ENCODE results near the gene RNF113B. TPM values are rescaled to one million over a fixed set of nuclear protein-coding genes. Genes with fewer than 3 reads are reported as not detected.

Gene RNF113B
- total RNA-seq, 6 experiments from 2014 or later = not detected

GRCh38 chr13:98222816-98223215, 45.7 kb upstream of the RNF113B start:
- TF ChIP-seq, protein P1, sequence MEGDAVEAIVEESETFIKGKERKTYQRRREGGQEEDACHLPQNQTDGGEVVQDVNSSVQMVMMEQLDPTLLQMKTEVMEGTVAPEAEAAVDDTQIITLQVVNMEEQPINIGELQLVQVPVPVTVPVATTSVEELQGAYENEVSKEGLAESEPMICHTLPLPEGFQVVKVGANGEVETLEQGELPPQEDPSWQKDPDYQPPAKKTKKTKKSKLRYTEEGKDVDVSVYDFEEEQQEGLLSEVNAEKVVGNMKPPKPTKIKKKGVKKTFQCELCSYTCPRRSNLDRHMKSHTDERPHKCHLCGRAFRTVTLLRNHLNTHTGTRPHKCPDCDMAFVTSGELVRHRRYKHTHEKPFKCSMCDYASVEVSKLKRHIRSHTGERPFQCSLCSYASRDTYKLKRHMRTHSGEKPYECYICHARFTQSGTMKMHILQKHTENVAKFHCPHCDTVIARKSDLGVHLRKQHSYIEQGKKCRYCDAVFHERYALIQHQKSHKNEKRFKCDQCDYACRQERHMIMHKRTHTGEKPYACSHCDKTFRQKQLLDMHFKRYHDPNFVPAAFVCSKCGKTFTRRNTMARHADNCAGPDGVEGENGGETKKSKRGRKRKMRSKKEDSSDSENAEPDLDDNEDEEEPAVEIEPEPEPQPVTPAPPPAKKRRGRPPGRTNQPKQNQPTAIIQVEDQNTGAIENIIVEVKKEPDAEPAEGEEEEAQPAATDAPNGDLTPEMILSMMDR (IDR thresholded peaks at IDR 0.05) = no peak
- Mint-ChIP-seq H3K4me3 (no peak overlapping the region), H3K4me1 (ENCODE audit: low read depth) (peaks cover 41% of the 10 kb centered on the region), H3K36me3 (ENCODE audit: low read depth) (peaks cover 56% of the 10 kb centered on the region), H3K27ac (no peak overlapping the region), H3K27me3 (ENCODE audit: insufficient read depth) (peaks cover 3% of the 10 kb centered on the region; the same call in 1 of the 2 replicates), H3K9me3 (peaks cover 5% of the 10 kb centered on the region; the same call in 1 of the 2 replicates)
- DNase-seq = no peak

DNA sequence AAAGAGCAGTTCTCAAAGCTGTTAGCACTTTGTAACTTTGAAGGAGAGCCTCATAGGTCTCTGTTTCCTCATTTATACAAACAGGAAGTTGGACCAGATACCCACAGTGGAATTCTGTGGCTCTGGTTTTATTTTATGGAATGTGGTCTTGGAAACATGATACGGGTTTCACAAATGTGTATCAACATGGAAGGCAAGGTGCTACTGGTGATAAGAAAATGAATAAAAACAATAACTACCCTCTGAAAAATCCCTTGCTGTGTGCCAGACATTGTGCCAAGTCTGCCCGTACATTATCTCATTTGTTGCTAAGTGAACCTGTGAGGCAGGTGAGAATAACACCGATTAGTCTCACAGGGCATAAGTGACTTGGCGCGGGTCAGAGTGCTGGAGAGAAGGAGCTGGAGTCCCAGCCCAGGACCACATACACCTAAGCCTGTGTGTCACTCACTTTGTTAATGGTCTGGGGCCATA, 45.0 kb upstream of the RNF113B start:
- Mint-ChIP-seq H3K4me1 (ENCODE audit: low read depth) (peaks cover 38% of the 10 kb centered on the region), H3K27ac (peak overlapping the region; percentile 68), H3K27me3 (ENCODE audit: insufficient read depth) (no peaks in the 10 kb centered on the region), H3K9me3 (no peaks in the 10 kb centered on the region), H3K4me3 (0 out of 2 replicates have a peak overlapping the region, but pooled peaks have one; percentile 13), H3K36me3 (ENCODE audit: low read depth) (peaks cover 49% of the 10 kb centered on the region)
- DNase-seq = peak; percentile 34
- TF ChIP-seq, protein P1 (IDR thresholded peaks at IDR 0.05) = no peak

- Mint-ChIP-seq H3K27me3 (ENCODE audit: insufficient read depth) (no peaks in the 10 kb centered on the region), H3K4me3 (no peak overlapping the region), H3K4me1 (ENCODE audit: low read depth) (peaks cover 47% of the 10 kb centered on the region), H3K27ac (no peak overlapping the region), H3K9me3 (no peaks in the 10 kb centered on the region), H3K36me3 (ENCODE audit: low read depth) (peaks cover 44% of the 10 kb centered on the region)
- no peak for DNase-seq
- TF ChIP-seq, protein P1 (IDR thresholded peaks at IDR 0.05) = no peak
Observed at GRCh38 chr13:98221234-98221633, 44.2 kb upstream of the RNF113B start.

DNA sequence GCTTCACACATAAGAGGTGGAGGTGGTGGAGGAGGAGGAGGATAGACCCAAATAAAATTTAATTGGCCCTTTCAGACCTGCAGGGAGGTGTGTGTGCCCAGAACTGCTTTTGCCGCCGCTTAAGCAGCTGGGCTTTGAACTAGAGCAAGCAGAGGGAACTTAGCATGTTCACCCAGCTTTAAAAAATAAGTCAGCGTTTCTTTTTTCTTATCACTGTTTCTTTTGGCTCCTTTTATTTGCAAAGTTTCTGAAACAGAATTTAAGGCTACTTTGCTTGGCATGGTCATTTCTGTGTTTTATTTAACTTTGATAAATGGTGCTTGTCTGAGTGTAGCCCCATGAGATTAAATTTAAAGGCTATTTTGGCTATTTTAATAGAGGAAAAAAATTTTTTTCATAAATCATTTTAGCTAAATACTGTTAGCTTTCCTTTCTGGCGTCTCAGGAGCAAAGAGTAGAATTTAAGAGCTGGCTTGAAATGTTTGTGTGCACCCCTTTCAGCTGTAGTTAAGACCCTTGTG, 43.3 kb upstream of the RNF113B start:
- no peaks in the 10 kb centered on the region for H3K9me3 Mint-ChIP-seq
- no peak overlapping the region for H3K4me3 Mint-ChIP-seq
- TF ChIP-seq, protein P1 (IDR thresholded peaks at IDR 0.05) = no peak
- peaks cover 41% of the 10 kb centered on the region for H3K36me3 Mint-ChIP-seq (ENCODE audit: low read depth)
- no peak for DNase-seq
- H3K27me3 Mint-ChIP-seq (ENCODE audit: insufficient read depth) = peaks cover 3% of the 10 kb centered on the region; the same call in 1 of the 2 replicates
- no peak overlapping the region for H3K27ac Mint-ChIP-seq
- peaks cover 56% of the 10 kb centered on the region for H3K4me1 Mint-ChIP-seq (ENCODE audit: low read depth)

- H3K9me3 Mint-ChIP-seq = no peaks in the 10 kb centered on the region
- peaks cover 35% of the 10 kb centered on the region for H3K36me3 Mint-ChIP-seq (ENCODE audit: low read depth)
- no peak overlapping the region for H3K4me3 Mint-ChIP-seq
- no peak overlapping the region for H3K27ac Mint-ChIP-seq
- no peak for DNase-seq
- peaks cover 3% of the 10 kb centered on the region; the same call in 1 of the 2 replicates for H3K27me3 Mint-ChIP-seq (ENCODE audit: insufficient read depth)
- TF ChIP-seq, protein P1 (IDR thresholded peaks at IDR 0.05) = no peak
- peaks cover 63% of the 10 kb centered on the region for H3K4me1 Mint-ChIP-seq (ENCODE audit: low read depth)
Observed at GRCh38 chr13:98219685-98220084, 42.6 kb upstream of the RNF113B start.
